PC-3 (cell line): Measurements from ENCODE around the gene TENM4. TPM values are rescaled to one million over a fixed set of nuclear protein-coding genes. Genes with fewer than 3 reads are reported as not detected.

ENCODE experiments used
- ATAC-seq: fragments of 200-7000 bp; cut with Tn5 transposase; 2 replicates; pipeline ENCODE4 v1.9.1; 2020; ENCODE audit warnings: mild to moderate bottlenecking, moderate library complexity
- BruUV-seq: library from RNA; stranded (reverse); fragments of 400-500 nt; replicated peaks from 2 replicates; lab custom pipeline; 2021; lab: Mats Ljungman, UMichigan
- CTCF ChIA-PET: fragments of 300-600 bp; sonication (Branson Sonifier 250); formaldehyde crosslinking; loops from one replicate; lab custom pipeline; 2022; ENCODE audit warnings: antibody characterized with exemption; lab: Charles Lee
- POLR2A ChIA-PET: fragments of 300-600 bp; sonication (Branson Sonifier 250); formaldehyde crosslinking; loops from one replicate; lab custom pipeline; 2022; ENCODE audit warnings: antibody characterized with exemption; ENCODE audit not compliant: unreplicated experiment; lab: Charles Lee
- DNase-seq: peaks from one replicate; pipeline ENCODE4 v3.0.0-alpha.2; 2015
- H2AFZ ChIP-seq: fragments of 300-600 bp; sonication (generic); 2 replicates; pipeline ENCODE4 v1.6.0; 2016; ENCODE audit warnings: antibody characterized with exemption, low read length
- H3F3A ChIP-seq: fragments of 300-600 bp; sonication (generic); one replicate; pipeline ENCODE4 v1.6.0; 2017; ENCODE audit warnings: antibody characterized with exemption, low read length, control low read depth, mild to moderate bottlenecking; ENCODE audit not compliant: unreplicated experiment
- H3K27ac ChIP-seq: fragments of 300-600 bp; sonication (generic); 2 replicates; pipeline ENCODE4 v1.5.1; 2016; ENCODE audit warnings: mild to moderate bottlenecking, low read length
- H3K27me3 ChIP-seq: fragments of 300-600 bp; sonication (generic); 2 replicates; pipeline ENCODE4 v1.6.1; 2016; ENCODE audit warnings: low read length, mixed read lengths
- H3K36me3 ChIP-seq: fragments of 300-600 bp; sonication (generic); 2 replicates; pipeline ENCODE4 v1.6.1; 2016; ENCODE audit warnings: low read depth, mixed run types, low read length, mixed read lengths
- H3K4me1 ChIP-seq: fragments of 300-600 bp; sonication (generic); 2 replicates; pipeline ENCODE4 v1.5.1; 2016; ENCODE audit warnings: low read length; ENCODE audit not compliant: insufficient read depth
- H3K4me2 ChIP-seq: fragments of 300-600 bp; sonication (generic); 2 replicates; pipeline ENCODE4 v1.6.0; 2016; ENCODE audit warnings: low read length
- H3K4me3 ChIP-seq: fragments of 300-600 bp; sonication (generic); 2 replicates; pipeline ENCODE4 v1.5.1; 2016; ENCODE audit warnings: mild to moderate bottlenecking, low read length, mixed read lengths
- H3K79me2 ChIP-seq: fragments of 300-600 bp; sonication (generic); 2 replicates; pipeline ENCODE4 v1.6.1; 2017; ENCODE audit warnings: low read length, mixed read lengths
- H3K9ac ChIP-seq: fragments of 300-600 bp; sonication (generic); 2 replicates; pipeline ENCODE4 v1.6.0; 2016; ENCODE audit warnings: mild to moderate bottlenecking, low read length
- H3K9me2 ChIP-seq: fragments of 300-600 bp; sonication (generic); replicated peaks from 2 replicates; pipeline ENCODE4 v1.6.1; 2016; ENCODE audit warnings: mixed run types, low read length, mixed read lengths
- H3K9me3 ChIP-seq: fragments of 300-600 bp; sonication (generic); 2 replicates; pipeline ENCODE4 v1.6.1; 2016; ENCODE audit warnings: low read length, mixed read lengths
- H4K20me1 ChIP-seq: fragments of 300-600 bp; sonication (generic); 2 replicates; pipeline ENCODE4 v1.6.1; 2016; ENCODE audit warnings: low read length, mixed read lengths
- EZH2 ChIP-seq: fragments of 300-600 bp; sonication (generic); IDR thresholded peaks from one replicate; pipeline ENCODE4 v1.6.1; 2017; ENCODE audit warnings: antibody characterized with exemption, mild to moderate bottlenecking, low read length; ENCODE audit not compliant: unreplicated experiment
- EZH2phosphoT487 ChIP-seq: fragments of 300-600 bp; sonication (generic); IDR thresholded peaks from 2 replicates; pipeline ENCODE4 v1.6.1; 2018; ENCODE audit warnings: mild to moderate bottlenecking, antibody characterized with exemption, low read length, borderline replicate concordance
- intact Hi-C: fragments of 100-400 bp; cut with micrococcal nuclease; formaldehyde crosslinking; loops from 2 replicates; pipeline ENCODE4 v1.9.0; 2023
- total RNA-seq: library from RNA; depleted of rRNA; stranded (reverse); fragments of >200 nt; gene quantifications from 2 replicates; pipeline ENCODE4 v1.2.3, GENCODE V29; 2014
- TF ChIP-seq, protein P1 (sequence below): fragments of 300-600 bp; sonication (generic); conservative IDR thresholded peaks from 2 replicates; pipeline ENCODE4 v1.5.1; 2017; ENCODE audit warnings: antibody characterized with exemption, low read depth, mild to moderate bottlenecking, low read length

Gene TENM4
- total RNA-seq, 1 experiment from 2014 or later, result 19.7 TPM

DNA sequence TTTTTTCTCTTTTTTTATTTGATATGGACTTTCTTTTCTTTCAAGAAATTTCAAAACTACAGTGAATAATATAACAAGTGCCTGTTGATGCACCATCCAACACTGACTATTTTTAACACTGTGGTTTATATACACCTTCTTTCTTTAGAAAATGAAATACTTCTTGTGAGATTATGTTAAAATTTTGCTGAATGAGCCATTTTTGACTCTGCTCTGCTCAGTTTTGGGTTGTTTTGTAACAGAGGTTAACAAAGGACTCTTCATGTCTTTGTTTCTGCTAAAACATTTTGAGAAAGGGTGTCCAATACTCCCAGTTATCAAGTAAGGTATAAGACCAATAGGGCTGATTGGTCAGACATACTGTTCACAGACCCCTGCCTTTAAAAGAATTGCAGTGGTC lies 44.0 kb upstream of the TENM4 start:
- intact Hi-C loops, result no loop called here
- Histone ChIP-seq H3K9ac (no peak overlapping the region), H3K36me3 (no peaks in the 10 kb centered on the region), H3F3A (no peaks in the 10 kb centered on the region), H3K27me3 (0 out of 2 replicates have a peak, but pooled peaks cover 5% of the 10 kb centered on the region), H3K4me3 (no peak overlapping the region), H3K9me3 (no peaks in the 10 kb centered on the region), H3K4me1 (no peaks in the 10 kb centered on the region), H2AFZ (no peak overlapping the region), H3K79me2 (no peaks in the 10 kb centered on the region), H3K9me2 (no peaks in the 10 kb centered on the region), H4K20me1 (no peaks in the 10 kb centered on the region), H3K27ac (no peak overlapping the region), H3K4me2 (no peak overlapping the region)
- POLR2A ChIA-PET, result no interaction called here
- DNase-seq (no peak), ATAC-seq (no peak)
- BruUV-seq, result no TSS peak
- TF ChIP-seq, protein P1, sequence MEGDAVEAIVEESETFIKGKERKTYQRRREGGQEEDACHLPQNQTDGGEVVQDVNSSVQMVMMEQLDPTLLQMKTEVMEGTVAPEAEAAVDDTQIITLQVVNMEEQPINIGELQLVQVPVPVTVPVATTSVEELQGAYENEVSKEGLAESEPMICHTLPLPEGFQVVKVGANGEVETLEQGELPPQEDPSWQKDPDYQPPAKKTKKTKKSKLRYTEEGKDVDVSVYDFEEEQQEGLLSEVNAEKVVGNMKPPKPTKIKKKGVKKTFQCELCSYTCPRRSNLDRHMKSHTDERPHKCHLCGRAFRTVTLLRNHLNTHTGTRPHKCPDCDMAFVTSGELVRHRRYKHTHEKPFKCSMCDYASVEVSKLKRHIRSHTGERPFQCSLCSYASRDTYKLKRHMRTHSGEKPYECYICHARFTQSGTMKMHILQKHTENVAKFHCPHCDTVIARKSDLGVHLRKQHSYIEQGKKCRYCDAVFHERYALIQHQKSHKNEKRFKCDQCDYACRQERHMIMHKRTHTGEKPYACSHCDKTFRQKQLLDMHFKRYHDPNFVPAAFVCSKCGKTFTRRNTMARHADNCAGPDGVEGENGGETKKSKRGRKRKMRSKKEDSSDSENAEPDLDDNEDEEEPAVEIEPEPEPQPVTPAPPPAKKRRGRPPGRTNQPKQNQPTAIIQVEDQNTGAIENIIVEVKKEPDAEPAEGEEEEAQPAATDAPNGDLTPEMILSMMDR, result no peak
- TF ChIP-seq EZH2phosphoT487 (no peak), EZH2 (no peak)
- CTCF ChIA-PET, result no interaction called here

DNA sequence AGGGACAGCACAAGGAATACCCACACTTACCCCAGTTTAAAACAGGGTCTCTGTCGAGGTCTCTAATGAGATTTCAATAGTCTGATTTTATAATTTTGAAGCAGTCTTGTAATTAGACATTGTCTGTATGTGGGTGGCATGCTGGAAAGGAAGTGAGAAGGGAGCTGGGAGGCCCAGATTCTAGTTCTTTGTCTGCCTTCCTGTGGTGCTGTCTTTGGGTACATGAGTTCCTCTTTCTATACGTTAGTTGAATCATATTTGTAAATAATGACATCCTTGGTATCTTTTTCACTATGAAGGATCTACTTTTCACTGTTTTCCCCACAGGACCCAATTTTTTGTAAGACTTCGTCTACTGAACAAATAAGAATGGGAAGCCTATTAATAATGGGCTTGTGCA lies 42.0 kb upstream of the TENM4 start:
- ATAC-seq, result no peak
- H3K9me3 ChIP-seq, result no peaks in the 10 kb centered on the region
- TF ChIP-seq EZH2phosphoT487 (no peak), EZH2 (no peak)
- TF ChIP-seq, protein P1, result no peak
- intact Hi-C loops, result no loop called here
- H3K9ac ChIP-seq, result no peak overlapping the region
- no peaks in the 10 kb centered on the region for H3K79me2 ChIP-seq
- no peaks in the 10 kb centered on the region for H3K9me2 ChIP-seq
- no TSS peak for BruUV-seq
- no peak overlapping the region for H3K4me3 ChIP-seq
- ChIA-PET POLR2A (no interaction called here), CTCF (no interaction called here)
- no peak overlapping the region for H3K27ac ChIP-seq
- no peak overlapping the region for H3K4me2 ChIP-seq
- H2AFZ ChIP-seq, result no peak overlapping the region
- no peaks in the 10 kb centered on the region for H3K4me1 ChIP-seq
- H3K36me3 ChIP-seq, result no peaks in the 10 kb centered on the region
- no peaks in the 10 kb centered on the region for H3F3A ChIP-seq
- DNase-seq, result no peak
- H4K20me1 ChIP-seq, result no peaks in the 10 kb centered on the region
- H3K27me3 ChIP-seq, result 0 out of 2 replicates have a peak, but pooled peaks cover 5% of the 10 kb centered on the region

- DNase-seq (no peak), ATAC-seq (no peak)
- TF ChIP-seq EZH2 (no peak), EZH2phosphoT487 (no peak)
- TF ChIP-seq, protein P1, result no peak
- H3K36me3 ChIP-seq, result no peaks in the 10 kb centered on the region
- no peaks in the 10 kb centered on the region for H3K79me2 ChIP-seq
- POLR2A ChIA-PET, result no interaction called here
- no peak overlapping the region for H2AFZ ChIP-seq
- CTCF ChIA-PET, result no interaction called here
- H3K27ac ChIP-seq, result no peak overlapping the region
- 0 out of 2 replicates have a peak, but pooled peaks cover 5% of the 10 kb centered on the region for H3K27me3 ChIP-seq
- H3K4me3 ChIP-seq, result no peak overlapping the region
- H3K9ac ChIP-seq, result no peak overlapping the region
- H3K4me2 ChIP-seq, result no peak overlapping the region
- H3K9me2 ChIP-seq, result no peaks in the 10 kb centered on the region
- no peaks in the 10 kb centered on the region for H3F3A ChIP-seq
- no TSS peak for BruUV-seq
- no peaks in the 10 kb centered on the region for H4K20me1 ChIP-seq
- intact Hi-C loops, result no loop called here
- no peaks in the 10 kb centered on the region for H3K9me3 ChIP-seq
- H3K4me1 ChIP-seq, result no peaks in the 10 kb centered on the region
Observed at GRCh38 chr11:79481795-79482194, 41.0 kb upstream of the TENM4 start.
